HL-60 (cell line): ENCODE results near the gene A3GALT2.

Experiments
- DNase-seq, 2 experiments: peaks; one replicate each; pipeline ENCODE4 v3.0.0-alpha.2; 2010 to 2020; ENCODE audit warnings: low read depth in 1 of 2, low spot score in 1 of 2
- H3K27ac ChIP-seq: fragments of 250-450 bp; sonication (Bioruptor Pico); replicated peaks from 2 replicates; pipeline ENCODE4 v1.5.1; 2020; ENCODE audit warnings: mild to moderate bottlenecking, moderate library complexity
- H3K27me3 ChIP-seq: fragments of 250-450 bp; sonication (Bioruptor Pico); 2 replicates; pipeline ENCODE4 v1.5.1; 2021; ENCODE audit warnings: mild to moderate bottlenecking, moderate library complexity; ENCODE audit not compliant: insufficient read depth, poor library complexity, severe bottlenecking
- H3K4me3 ChIP-seq: replicated peaks from 2 replicates; pipeline ENCODE4 v1.5.1; 2011; ENCODE audit warnings: mild to moderate bottlenecking, control low read depth, low read length; ENCODE audit not compliant: insufficient read depth
- CTCF ChIP-seq: IDR thresholded peaks from one replicate; pipeline ENCODE4 v1.5.1; 2011; ENCODE audit warnings: low read length, control low read depth, inconsistent platforms; ENCODE audit not compliant: insufficient read depth
- GABPA ChIP-seq: IDR thresholded peaks from 2 replicates; pipeline ENCODE4 v1.6.1; 2012; ENCODE audit warnings: low read depth
- POLR2AphosphoS5 ChIP-seq: IDR thresholded peaks from 2 replicates; pipeline ENCODE4 v1.6.1; 2012; ENCODE audit warnings: low read depth
- REST ChIP-seq: IDR thresholded peaks from 2 replicates; pipeline ENCODE4 v1.6.1; 2012; ENCODE audit warnings: low read depth; ENCODE audit not compliant: insufficient replicate concordance
- SPI1 ChIP-seq: IDR thresholded peaks from 2 replicates; pipeline ENCODE4 v1.6.1; 2012; ENCODE audit warnings: low read depth, mild to moderate bottlenecking, borderline replicate concordance

A3GALT2 gene

GRCh38 chr1:33302325-33302724 lies 18.6 kb downstream of the A3GALT2 start:
- TF ChIP-seq GABPA (no peak), SPI1 (peak; percentile 43; the same call in 1 of the 2 replicates)

GRCh38 chr1:33301273-33301984 lies 19.5 kb downstream of the A3GALT2 start:
- DNase-seq, result no peak
- H3K4me3 ChIP-seq, result no peak overlapping the region
- no peak for TF ChIP-seq CTCF
- no peak for TF ChIP-seq REST
- no peak for TF ChIP-seq GABPA
- no peak for TF ChIP-seq SPI1
- TF ChIP-seq POLR2AphosphoS5, result no peak
- no peak overlapping the region for H3K27ac ChIP-seq
- no peaks in the 10 kb centered on the region for H3K27me3 ChIP-seq

More at GRCh38 chr1:33302325-33302724, 18.6 kb downstream of the A3GALT2 start:
- Histone ChIP-seq H3K27ac (no peak overlapping the region), H3K4me3 (no peak overlapping the region), H3K27me3 (peaks cover 2% of the 10 kb centered on the region)
- DNase-seq, result peak in 1 of 2 experiments; percentile 28

- Histone ChIP-seq H3K27me3 (no peaks in the 10 kb centered on the region), H3K27ac (no peak overlapping the region), H3K4me3 (no peak overlapping the region)
- DNase-seq, result no peak
- TF ChIP-seq GABPA, result no peak
- TF ChIP-seq POLR2AphosphoS5, result no peak
- no peak for TF ChIP-seq CTCF
- TF ChIP-seq SPI1, result no peak
- TF ChIP-seq REST, result no peak
Measured at GRCh38 chr1:33300673-33301072, 20.2 kb downstream of the A3GALT2 start.

- TF ChIP-seq REST (no peak), GABPA (no peak), CTCF (no peak), SPI1 (no peak), POLR2AphosphoS5 (no peak)
- DNase-seq, result no peak
- H3K27ac ChIP-seq, result no peak overlapping the region
- H3K4me3 ChIP-seq, result no peak overlapping the region
- no peaks in the 10 kb centered on the region for H3K27me3 ChIP-seq
Measured at GRCh38 chr1:33299461-33300155, 21.3 kb downstream of the A3GALT2 start.
